ENCODE results near the gene HOXD3. TPM values are rescaled to one million over a fixed set of nuclear protein-coding genes. Genes with fewer than 3 reads are reported as not detected.
A peak's percentile ranks its signal among the peaks of the same experiment; 100 is the strongest.

Gene HOXD3
- polyA plus RNA-seq, 2 of the 4 experiments (the other 2 are of a cell fraction), result 0.18 to 0.27 TPM

DNA sequence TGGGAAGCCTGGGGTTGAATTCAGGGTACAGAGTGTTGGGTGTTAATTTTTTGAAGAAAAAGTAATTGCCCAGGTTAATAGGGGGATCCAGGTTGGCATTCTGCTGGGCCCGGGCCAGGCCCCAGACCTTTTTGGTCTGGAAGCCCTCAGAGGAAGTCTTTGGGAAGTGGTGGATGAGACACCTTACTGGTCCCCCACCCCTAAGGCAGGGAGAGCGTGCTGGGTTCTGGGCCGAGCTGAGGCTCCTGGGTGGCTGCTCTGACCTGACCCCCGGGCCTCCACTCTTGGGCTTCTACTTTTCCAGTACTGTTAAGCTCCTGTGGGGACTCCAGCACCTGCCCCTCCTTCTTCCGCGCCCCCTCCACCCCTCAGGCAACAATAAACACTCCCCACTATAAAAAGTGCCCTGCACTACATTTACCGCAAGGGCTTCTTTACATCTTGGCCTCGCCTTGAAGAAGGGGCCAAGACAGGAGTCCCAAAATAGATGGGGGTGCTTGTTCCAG lies 753 bp upstream of the HOXD3 start:
- ChIA-PET POLR2A (no interaction called here), CTCF (no interaction called here)
- ATAC-seq (no peak), FAIRE-seq (no peak), DNase-seq (ENCODE audit: low read depth in 1 of 2, low spot score in 1 of 2) (no peak)
- WGBS (ENCODE audit: missing lambda C conversion rate), result 90% methylated on average over 8 of the region's 8 CpGs
- no peak overlapping the region for H3K4me2 ChIP-seq
- no peaks in the 10 kb centered on the region for H3K9me3 ChIP-seq
- H3K27ac ChIP-seq, result no peak overlapping the region
- H3K4me1 ChIP-seq, result no peaks in the 10 kb centered on the region
- no peak overlapping the region for H3K4me3 ChIP-seq
- TF ChIP-seq, protein P1, sequence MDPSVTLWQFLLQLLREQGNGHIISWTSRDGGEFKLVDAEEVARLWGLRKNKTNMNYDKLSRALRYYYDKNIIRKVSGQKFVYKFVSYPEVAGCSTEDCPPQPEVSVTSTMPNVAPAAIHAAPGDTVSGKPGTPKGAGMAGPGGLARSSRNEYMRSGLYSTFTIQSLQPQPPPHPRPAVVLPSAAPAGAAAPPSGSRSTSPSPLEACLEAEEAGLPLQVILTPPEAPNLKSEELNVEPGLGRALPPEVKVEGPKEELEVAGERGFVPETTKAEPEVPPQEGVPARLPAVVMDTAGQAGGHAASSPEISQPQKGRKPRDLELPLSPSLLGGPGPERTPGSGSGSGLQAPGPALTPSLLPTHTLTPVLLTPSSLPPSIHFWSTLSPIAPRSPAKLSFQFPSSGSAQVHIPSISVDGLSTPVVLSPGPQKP (IDR thresholded peaks at IDR 0.05; ENCODE audit: low read depth, low read length), result no peak
- TF ChIP-seq SREBF2 (IDR thresholded peaks at IDR 0.05) (no peak), HOXB13 (CRISPR knock-in tag; IDR thresholded peaks at IDR 0.05; ENCODE audit: low read depth) (no peak), NFE2L2 (conservative IDR thresholded peaks at IDR 0.05; ENCODE audit: low read length) (no peak), HDAC2 (IDR thresholded peaks at IDR 0.05) (no peak), CBX8 (IDR thresholded peaks at IDR 0.05) (no peak), CHD2 (IDR thresholded peaks at IDR 0.05; ENCODE audit: low read length, partially characterized antibody) (no peak), HOXB5 (CRISPR knock-in tag; IDR thresholded peaks at IDR 0.05) (no peak), CHD4 (IDR thresholded peaks at IDR 0.05; ENCODE audit: borderline replicate concordance) (no peak), CBX2 (IDR thresholded peaks at IDR 0.05; ENCODE audit: borderline replicate concordance, low read depth) (no peak), CEBPB (IDR thresholded peaks at IDR 0.05) (no peak)
- TF ChIP-seq, protein P2, sequence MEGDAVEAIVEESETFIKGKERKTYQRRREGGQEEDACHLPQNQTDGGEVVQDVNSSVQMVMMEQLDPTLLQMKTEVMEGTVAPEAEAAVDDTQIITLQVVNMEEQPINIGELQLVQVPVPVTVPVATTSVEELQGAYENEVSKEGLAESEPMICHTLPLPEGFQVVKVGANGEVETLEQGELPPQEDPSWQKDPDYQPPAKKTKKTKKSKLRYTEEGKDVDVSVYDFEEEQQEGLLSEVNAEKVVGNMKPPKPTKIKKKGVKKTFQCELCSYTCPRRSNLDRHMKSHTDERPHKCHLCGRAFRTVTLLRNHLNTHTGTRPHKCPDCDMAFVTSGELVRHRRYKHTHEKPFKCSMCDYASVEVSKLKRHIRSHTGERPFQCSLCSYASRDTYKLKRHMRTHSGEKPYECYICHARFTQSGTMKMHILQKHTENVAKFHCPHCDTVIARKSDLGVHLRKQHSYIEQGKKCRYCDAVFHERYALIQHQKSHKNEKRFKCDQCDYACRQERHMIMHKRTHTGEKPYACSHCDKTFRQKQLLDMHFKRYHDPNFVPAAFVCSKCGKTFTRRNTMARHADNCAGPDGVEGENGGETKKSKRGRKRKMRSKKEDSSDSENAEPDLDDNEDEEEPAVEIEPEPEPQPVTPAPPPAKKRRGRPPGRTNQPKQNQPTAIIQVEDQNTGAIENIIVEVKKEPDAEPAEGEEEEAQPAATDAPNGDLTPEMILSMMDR (IDR thresholded peaks at IDR 0.05), result no peak
- TF ChIP-seq, protein P3, sequence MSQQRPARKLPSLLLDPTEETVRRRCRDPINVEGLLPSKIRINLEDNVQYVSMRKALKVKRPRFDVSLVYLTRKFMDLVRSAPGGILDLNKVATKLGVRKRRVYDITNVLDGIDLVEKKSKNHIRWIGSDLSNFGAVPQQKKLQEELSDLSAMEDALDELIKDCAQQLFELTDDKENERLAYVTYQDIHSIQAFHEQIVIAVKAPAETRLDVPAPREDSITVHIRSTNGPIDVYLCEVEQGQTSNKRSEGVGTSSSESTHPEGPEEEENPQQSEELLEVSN (IDR thresholded peaks at IDR 0.05; ENCODE audit: borderline replicate concordance, low read depth), result no peak
- TF ChIP-seq, protein P4, sequence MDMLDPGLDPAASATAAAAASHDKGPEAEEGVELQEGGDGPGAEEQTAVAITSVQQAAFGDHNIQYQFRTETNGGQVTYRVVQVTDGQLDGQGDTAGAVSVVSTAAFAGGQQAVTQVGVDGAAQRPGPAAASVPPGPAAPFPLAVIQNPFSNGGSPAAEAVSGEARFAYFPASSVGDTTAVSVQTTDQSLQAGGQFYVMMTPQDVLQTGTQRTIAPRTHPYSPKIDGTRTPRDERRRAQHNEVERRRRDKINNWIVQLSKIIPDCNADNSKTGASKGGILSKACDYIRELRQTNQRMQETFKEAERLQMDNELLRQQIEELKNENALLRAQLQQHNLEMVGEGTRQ (IDR thresholded peaks at IDR 0.05), result no peak

DNA sequence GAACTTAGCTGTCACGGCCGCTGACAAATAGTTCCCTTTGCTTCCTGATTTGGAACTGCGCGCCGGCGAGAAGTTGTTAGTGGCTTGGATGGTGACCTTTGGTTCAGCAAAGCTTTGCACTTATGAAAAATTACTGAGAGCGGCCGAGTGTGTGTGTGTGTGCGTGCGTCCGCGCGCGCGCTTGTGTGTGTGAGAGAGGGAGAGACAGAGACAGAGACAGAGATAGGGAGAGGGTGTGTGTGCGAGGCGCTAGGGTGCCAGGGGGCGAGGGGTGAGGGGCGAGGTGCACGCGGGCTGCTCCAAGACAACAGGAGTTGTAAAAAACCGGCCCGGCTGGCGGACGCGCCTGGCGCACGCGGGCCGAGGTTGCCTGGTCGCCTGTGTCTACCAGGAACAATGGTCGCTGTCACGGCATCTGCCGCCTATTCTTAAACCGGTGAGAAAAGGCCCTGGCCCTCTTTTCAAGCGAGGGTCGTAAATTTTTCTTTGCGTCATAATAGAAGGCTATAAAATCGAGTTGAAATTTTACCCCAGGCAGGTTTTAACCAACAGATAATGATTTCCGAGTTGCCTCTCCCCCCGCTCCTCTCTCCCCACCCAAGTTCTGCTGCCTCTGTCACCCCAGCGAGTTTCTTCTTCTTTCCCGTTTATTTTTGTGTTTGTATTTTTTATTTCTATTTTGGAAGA lies 535 bp downstream of the HOXD3 start:
- Histone ChIP-seq H3K4me2 (peak overlapping the region; percentile 69), H3K4me1 (no peaks in the 10 kb centered on the region), H3K27ac (no peak overlapping the region), H3K9me3 (no peaks in the 10 kb centered on the region), H3K4me3 (peak overlapping the region; percentile 27; the same call in 2 of the 3 replicates)
- ATAC-seq, result peak in 1 of 2 experiments; percentile 45; a peak in 2 of 6 replicates
- DNase-seq (ENCODE audit: low read depth in 1 of 2, low spot score in 1 of 2), result peak in 1 of 2 experiments; percentile 4
- CTCF ChIA-PET, result interaction anchor here (0.9 kb wide), 1 partner anchor 17 kb away, joined by 3 read pairs; no protein-coding TSS in a partner anchor
- POLR2A ChIA-PET, result no interaction called here
- WGBS (ENCODE audit: missing lambda C conversion rate), result 60% methylated on average over 43 of the region's 43 CpGs
- no peak for FAIRE-seq
- no peak for TF ChIP-seq HOXA7 (CRISPR knock-in tag; IDR thresholded peaks at IDR 0.05)
- TF ChIP-seq, protein P5, sequence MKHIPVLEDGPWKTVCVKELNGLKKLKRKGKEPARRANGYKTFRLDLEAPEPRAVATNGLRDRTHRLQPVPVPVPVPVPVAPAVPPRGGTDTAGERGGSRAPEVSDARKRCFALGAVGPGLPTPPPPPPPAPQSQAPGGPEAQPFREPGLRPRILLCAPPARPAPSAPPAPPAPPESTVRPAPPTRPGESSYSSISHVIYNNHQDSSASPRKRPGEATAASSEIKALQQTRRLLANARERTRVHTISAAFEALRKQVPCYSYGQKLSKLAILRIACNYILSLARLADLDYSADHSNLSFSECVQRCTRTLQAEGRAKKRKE (CRISPR knock-in tag; IDR thresholded peaks at IDR 0.05; ENCODE audit: low read depth), result no peak
- TF ChIP-seq POLR2A (IDR thresholded peaks at IDR 0.05; ENCODE audit: low read length), result no peak
- TF ChIP-seq, protein P6, sequence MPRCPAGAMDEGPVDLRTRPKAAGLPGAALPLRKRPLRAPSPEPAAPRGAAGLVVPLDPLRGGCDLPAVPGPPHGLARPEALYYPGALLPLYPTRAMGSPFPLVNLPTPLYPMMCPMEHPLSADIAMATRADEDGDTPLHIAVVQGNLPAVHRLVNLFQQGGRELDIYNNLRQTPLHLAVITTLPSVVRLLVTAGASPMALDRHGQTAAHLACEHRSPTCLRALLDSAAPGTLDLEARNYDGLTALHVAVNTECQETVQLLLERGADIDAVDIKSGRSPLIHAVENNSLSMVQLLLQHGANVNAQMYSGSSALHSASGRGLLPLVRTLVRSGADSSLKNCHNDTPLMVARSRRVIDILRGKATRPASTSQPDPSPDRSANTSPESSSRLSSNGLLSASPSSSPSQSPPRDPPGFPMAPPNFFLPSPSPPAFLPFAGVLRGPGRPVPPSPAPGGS (IDR thresholded peaks at IDR 0.05), result no peak
- no peak for TF ChIP-seq HEYL (CRISPR knock-in tag; IDR thresholded peaks at IDR 0.05)
- no peak for TF ChIP-seq HOXB13 (CRISPR knock-in tag; IDR thresholded peaks at IDR 0.05; ENCODE audit: low read depth)
- TF ChIP-seq JUNB (IDR thresholded peaks at IDR 0.05), result no peak
- no peak for TF ChIP-seq CBX2 (IDR thresholded peaks at IDR 0.05; ENCODE audit: borderline replicate concordance, low read depth)
- no peak for TF ChIP-seq ZSCAN20 (CRISPR knock-in tag; IDR thresholded peaks at IDR 0.05)
- no peak for TF ChIP-seq EP300 (IDR thresholded peaks at IDR 0.05)
- TF ChIP-seq MAZ (IDR thresholded peaks at IDR 0.05; ENCODE audit: borderline replicate concordance, low read depth, low read length), result no peak
- TF ChIP-seq, protein P4 (IDR thresholded peaks at IDR 0.05), result no peak
- TF ChIP-seq HOXB5 (CRISPR knock-in tag; IDR thresholded peaks at IDR 0.05), result no peak
- TF ChIP-seq SMC3 (IDR thresholded peaks at IDR 0.05), result no peak
- TF ChIP-seq, protein P7, sequence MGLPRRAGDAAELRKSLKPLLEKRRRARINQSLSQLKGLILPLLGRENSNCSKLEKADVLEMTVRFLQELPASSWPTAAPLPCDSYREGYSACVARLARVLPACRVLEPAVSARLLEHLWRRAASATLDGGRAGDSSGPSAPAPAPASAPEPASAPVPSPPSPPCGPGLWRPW (IDR thresholded peaks at IDR 0.05), result no peak
- no peak for TF ChIP-seq PHF8 (IDR thresholded peaks at IDR 0.05; ENCODE audit: borderline replicate concordance, low read depth)
- TF ChIP-seq TFCP2L1 (CRISPR knock-in tag; IDR thresholded peaks at IDR 0.05), result no peak
- TF ChIP-seq RAD21 (conservative IDR thresholded peaks at IDR 0.05 in 1 of 2, IDR thresholded peaks at IDR 0.05 in 1 of 2), result no peak

Data from A549 (cell line).